Glutamatergic neuron (in vitro differentiated cells): ENCODE data around the gene FLCN. TPM values are rescaled to one million over a fixed set of nuclear protein-coding genes. Genes with fewer than 3 reads are reported as not detected.
A peak's percentile ranks its signal among the peaks of the same experiment; 100 is the strongest.
"Not testable (repeated sequence)": the region's sequence is repeated elsewhere in the genome, so short reads cannot be mapped to it uniquely, and the experiment has no call there.

Experiments used
- DNase-seq: peaks from one replicate; pipeline ENCODE4 v3.0.0; 2022
- H3K27ac Mint-ChIP-seq: one replicate; pipeline ENCODE4 v1.8.0; 2020; ENCODE audit warnings: mild to moderate bottlenecking, mixed read lengths, inconsistent platforms; ENCODE audit not compliant: unreplicated experiment
- H3K27me3 Mint-ChIP-seq: one replicate; pipeline ENCODE4 v1.8.0; 2020; ENCODE audit warnings: mild to moderate bottlenecking, moderate library complexity, mixed read lengths, inconsistent platforms; ENCODE audit not compliant: unreplicated experiment
- H3K36me3 Mint-ChIP-seq: one replicate; pipeline ENCODE4 v1.8.0; 2020; ENCODE audit warnings: mild to moderate bottlenecking, mixed read lengths, inconsistent platforms; ENCODE audit not compliant: unreplicated experiment
- H3K4me1 Mint-ChIP-seq: one replicate; pipeline ENCODE4 v1.8.0; 2020; ENCODE audit warnings: mild to moderate bottlenecking, low read depth, mixed read lengths, inconsistent platforms; ENCODE audit not compliant: unreplicated experiment
- H3K4me3 Mint-ChIP-seq: one replicate; pipeline ENCODE4 v1.8.0; 2020; ENCODE audit warnings: mild to moderate bottlenecking, mixed read lengths, inconsistent platforms; ENCODE audit not compliant: unreplicated experiment
- H3K9me3 Mint-ChIP-seq: one replicate; pipeline ENCODE4 v1.8.0; 2020; ENCODE audit warnings: mild to moderate bottlenecking, moderate library complexity, mixed read lengths, inconsistent platforms; ENCODE audit not compliant: unreplicated experiment
- CTCF ChIP-seq: fragments of 200-600 bp; sonication (generic); IDR thresholded peaks from one replicate; pipeline ENCODE4 v1.5.0; 2021; ENCODE audit not compliant: partially characterized antibody, unreplicated experiment
- long read RNA-seq: library from polyadenylated mRNA; unstranded; transcript quantifications from one replicate; pipeline ENCODE4 v2.0.0, GENCODE V29; 2020; ENCODE audit not compliant: unreplicated experiment
- total RNA-seq: library from RNA; stranded (reverse); fragmentation: NEBNext Ultra II Directional; extraction: Animal tissue kit (Norgen Biotek cat#: 25700); gene quantifications from one replicate; pipeline ENCODE4 v1.2.1, GENCODE V29; 2021; ENCODE audit not compliant: unreplicated experiment

Gene FLCN, protein sequence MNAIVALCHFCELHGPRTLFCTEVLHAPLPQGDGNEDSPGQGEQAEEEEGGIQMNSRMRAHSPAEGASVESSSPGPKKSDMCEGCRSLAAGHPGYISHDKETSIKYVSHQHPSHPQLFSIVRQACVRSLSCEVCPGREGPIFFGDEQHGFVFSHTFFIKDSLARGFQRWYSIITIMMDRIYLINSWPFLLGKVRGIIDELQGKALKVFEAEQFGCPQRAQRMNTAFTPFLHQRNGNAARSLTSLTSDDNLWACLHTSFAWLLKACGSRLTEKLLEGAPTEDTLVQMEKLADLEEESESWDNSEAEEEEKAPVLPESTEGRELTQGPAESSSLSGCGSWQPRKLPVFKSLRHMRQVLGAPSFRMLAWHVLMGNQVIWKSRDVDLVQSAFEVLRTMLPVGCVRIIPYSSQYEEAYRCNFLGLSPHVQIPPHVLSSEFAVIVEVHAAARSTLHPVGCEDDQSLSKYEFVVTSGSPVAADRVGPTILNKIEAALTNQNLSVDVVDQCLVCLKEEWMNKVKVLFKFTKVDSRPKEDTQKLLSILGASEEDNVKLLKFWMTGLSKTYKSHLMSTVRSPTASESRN
- total RNA-seq, result 131 TPM
- long read RNA-seq, transcript FLCN-201 (14 exons, 3,638 nt), result major isoform, 9 of 22 reads
- long read RNA-seq, partial matches to known transcripts, result 3 of 22 reads
- long read RNA-seq, other reads (novel, unspliced or antisense), result 6 of 22 reads

DNA sequence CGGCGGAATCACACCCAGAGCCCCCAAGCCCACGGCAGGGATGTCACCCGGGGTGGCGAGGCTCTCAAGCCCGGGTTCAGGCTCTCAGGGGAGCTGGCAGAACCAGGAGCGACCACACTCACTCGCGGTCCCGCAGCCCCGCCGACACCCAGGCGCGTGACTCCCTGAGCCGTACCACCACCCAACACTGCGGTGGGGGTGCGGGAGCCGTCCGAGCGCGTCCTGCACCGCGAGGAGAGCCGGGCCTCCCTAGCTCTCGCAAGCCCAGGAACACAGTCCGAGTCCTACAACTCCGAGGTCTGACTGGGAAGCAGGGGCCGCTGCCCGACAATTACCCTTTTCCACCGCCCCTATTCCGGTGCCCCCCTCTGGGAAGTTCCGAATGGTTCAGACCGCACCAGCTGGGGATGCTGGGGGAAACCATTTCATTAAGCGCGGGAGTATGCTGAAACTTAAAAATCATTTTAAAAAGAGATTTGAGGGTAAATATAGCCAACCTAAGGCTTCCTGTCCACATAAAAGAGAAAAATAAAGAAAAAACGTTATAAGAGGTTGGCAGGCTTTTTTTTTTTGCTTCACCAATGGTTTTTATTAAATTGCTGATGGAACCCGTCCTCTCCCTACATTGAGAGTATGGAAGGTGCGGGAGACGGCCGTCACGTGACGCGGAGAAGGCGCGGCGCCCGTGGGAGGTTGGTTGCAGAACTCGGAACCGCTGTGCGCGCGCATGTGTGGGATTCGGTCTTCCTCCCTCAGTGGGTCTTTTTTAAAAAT, at the start of gene FLCN:
TSS of gene FLCN (minus strand) at position 143 of the 774 bp plus-strand sequence. CDS start 9,031 bp downstream, outside the sequence.
- Mint-ChIP-seq H3K4me3 (peak within 1 kb of the TSS; percentile 100), H3K36me3 (no peaks in the 10 kb centered on the region), H3K27me3 (peaks cover 16% of the 10 kb centered on the region), H3K27ac (peak within 1 kb of the TSS; percentile 100), H3K4me1 (peaks cover 19% of the 10 kb centered on the region), H3K9me3 (peaks cover 3% of the 10 kb centered on the region)
- DNase-seq, result peak; percentile 81
- no peak for TF ChIP-seq CTCF

GRCh38 chr17:17285951-17286350, 49.0 kb upstream of the FLCN start:
- DNase-seq, result no peak
- TF ChIP-seq CTCF, result no peak
- no peak overlapping the region for H3K4me3 Mint-ChIP-seq
- H3K27ac Mint-ChIP-seq, result no peak overlapping the region
- no peaks in the 10 kb centered on the region for H3K27me3 Mint-ChIP-seq
- no peaks in the 10 kb centered on the region for H3K36me3 Mint-ChIP-seq
- H3K9me3 Mint-ChIP-seq, result peaks cover 1% of the 10 kb centered on the region
- H3K4me1 Mint-ChIP-seq, result peaks cover 3% of the 10 kb centered on the region

DNA sequence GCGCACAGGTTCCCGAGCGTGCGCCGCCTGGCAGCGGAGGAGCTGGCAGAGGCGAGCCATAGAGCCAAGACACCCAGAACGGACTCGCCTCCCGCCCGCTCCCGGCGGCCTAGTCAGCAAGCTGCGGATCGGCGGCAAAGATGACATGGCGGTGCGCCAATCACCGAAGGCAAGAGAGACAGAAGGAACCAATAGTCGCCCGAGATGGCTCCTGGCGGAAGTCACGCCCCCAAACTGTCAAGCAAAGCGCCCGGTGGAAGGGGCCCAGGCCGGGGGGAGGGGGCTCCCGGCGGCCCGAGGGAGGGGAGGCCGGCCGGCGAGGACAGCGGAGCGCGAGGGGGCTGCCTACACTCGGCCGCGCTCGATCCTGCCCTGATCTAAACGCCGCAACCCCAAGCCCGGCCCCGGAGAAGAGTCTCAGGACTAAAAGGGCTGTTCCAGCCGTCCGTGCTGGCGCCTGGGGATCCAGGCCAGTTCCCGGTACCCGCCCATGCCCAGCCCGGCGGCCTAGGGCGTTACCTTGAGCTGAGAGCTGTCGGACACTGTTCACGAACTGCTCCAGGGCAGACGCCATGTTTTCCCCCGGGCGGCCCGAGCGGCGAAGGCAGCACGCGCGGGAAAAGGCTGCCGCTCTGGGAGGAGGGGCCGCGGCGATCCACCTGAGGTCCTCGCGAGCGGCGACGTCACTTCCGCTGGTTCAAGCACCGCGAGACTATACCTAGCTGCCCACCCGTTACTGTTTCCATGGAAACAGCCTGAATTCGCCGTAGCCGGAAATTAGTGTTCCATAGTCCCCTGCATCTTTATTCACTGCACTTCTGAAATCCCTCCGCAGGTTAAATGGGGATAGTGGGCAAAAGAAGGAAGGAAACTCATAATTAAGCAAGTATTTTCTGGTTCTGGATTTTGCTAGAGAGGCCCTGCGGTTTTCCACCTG, 43.9 kb upstream of the FLCN start, which contains the start of gene COPS3:
TSS of gene COPS3 (minus strand) at position 634 of the 937 bp plus-strand sequence. CDS start at position 574, 60 bp downstream.
- H3K4me3 Mint-ChIP-seq, result peak within 1 kb of the TSS; percentile 94
- no peaks in the 10 kb centered on the region for H3K27me3 Mint-ChIP-seq
- peak; percentile 95 for DNase-seq
- H3K27ac Mint-ChIP-seq, result peak within 1 kb of the TSS; percentile 85
- no peak for TF ChIP-seq CTCF
- H3K4me1 Mint-ChIP-seq, result peaks cover 3% of the 10 kb centered on the region
- H3K36me3 Mint-ChIP-seq, result no peaks in the 10 kb centered on the region
- H3K9me3 Mint-ChIP-seq, result no peaks in the 10 kb centered on the region

DNA sequence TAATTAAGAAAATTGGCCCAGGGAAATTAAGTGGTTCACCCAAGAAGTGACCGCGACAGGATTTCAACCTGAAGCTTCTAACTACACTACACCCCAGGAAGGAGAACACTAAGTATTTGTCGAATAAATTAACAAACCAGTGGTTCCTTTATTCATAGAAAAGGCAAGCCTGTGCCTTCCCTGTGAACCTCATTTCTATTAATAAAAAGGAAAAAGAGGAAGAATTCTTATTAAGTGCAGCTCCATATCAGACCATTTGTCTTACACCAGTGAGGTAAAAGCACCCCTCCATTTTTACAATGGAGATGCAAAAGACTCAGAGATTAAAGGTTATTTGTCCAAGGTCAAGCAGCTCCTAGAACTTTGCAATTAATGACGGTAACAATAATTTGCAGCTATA, 42.3 kb upstream of the FLCN start:
- Mint-ChIP-seq H3K4me1 (peaks cover 3% of the 10 kb centered on the region), H3K36me3 (no peaks in the 10 kb centered on the region), H3K9me3 (no peaks in the 10 kb centered on the region), H3K27me3 (no peaks in the 10 kb centered on the region), H3K27ac (peak overlapping the region; percentile 46), H3K4me3 (peak overlapping the region; percentile 94)
- no peak for DNase-seq
- TF ChIP-seq CTCF, result no peak

DNA sequence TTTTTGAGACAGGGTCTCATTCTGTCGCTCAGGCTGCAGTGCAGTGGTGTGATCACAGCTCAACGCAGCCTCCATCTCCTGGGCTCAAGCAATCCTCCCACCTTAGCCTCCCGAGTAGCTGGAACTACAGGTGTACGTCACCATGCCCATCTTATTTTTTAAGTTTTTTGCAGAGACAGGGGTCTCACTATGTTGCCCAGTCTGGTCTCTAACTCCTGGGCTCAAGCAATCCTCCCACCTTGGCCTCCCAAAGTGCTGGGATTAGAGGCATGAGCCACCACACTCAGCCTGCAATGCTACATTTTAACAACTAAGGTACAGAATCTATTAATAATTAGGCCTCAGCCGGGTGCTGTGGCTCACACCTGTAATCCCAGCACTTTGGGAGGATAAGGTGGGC, 40.5 kb upstream of the FLCN start:
- not testable (repeated sequence) for H3K4me1 Mint-ChIP-seq, H3K27ac Mint-ChIP-seq, H3K27me3 Mint-ChIP-seq, H3K9me3 Mint-ChIP-seq, H3K4me3 Mint-ChIP-seq, DNase-seq, H3K36me3 Mint-ChIP-seq
